GM12801 (cell line): ENCODE results near the gene ATF6.

ENCODE experiments used
- CTCF ChIP-seq: IDR thresholded peaks from one replicate; pipeline ENCODE4 v1.5.1; 2011; ENCODE audit warnings: control low read depth; ENCODE audit not compliant: insufficient read length; ENCODE audit errors: extremely low read depth

The ATF6 gene

DNA sequence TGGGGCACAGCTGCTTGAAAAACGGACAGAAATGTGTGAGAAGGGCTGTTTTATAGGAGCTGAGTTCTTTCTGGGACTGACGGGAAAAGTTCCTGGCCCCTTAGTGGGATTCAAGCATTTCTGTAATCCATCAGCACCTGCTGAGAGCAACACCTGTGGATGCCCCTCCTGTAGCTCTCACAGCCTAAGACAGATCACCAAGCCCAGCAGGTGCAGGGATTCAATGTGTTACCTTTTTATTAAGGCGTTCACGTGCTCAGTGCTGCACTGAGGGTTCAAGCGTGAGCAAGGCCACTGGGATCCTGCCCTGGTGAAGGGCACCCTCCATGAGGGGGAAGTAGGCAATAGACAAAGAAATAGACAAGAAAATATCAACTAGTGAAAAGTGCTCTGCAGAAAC, 242.7 kb downstream of the ATF6 start:
- no peak for TF ChIP-seq CTCF

- no peak for TF ChIP-seq CTCF
Measured at GRCh38 chr1:162009501-162010174, 243.5 kb downstream of the ATF6 start.

GRCh38 chr1:162010175-162010506, 244.0 kb downstream of the ATF6 start:
- TF ChIP-seq CTCF, result no peak

GRCh38 chr1:162011337-162012012, 245.4 kb downstream of the ATF6 start:
- no peak for TF ChIP-seq CTCF

DNA sequence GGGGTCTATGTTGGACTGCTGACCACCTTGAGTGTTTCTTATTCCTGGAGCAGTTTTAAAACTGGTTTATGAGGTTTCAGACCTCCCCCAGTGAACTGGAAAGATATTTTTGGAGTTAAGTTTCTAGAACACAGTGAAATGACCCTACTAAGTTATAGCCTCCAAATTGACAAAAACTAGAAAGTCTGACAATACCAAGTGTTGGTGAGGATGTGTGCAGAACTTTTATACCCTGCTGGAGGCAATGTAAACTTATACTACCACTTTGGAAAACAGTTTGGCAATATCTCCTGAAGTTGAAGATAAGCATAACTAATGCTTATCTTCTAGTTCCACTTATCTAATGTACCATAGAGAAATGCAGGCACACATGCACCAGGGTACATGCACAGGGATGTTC, 247.2 kb downstream of the ATF6 start:
- TF ChIP-seq CTCF, result no peak
